ENCODE measurements around the gene RHBDF1.

RHBDF1 gene

GRCh38 chr16:92431-93339, 20.3 kb upstream of the RHBDF1 start:
- no peak for DNase-seq (ENCODE audit: low read depth in 3 of 3)

- no peak for DNase-seq (ENCODE audit: low read depth in 3 of 3)
Measured at GRCh38 chr16:91484-91883, 19.1 kb upstream of the RHBDF1 start.

GRCh38 chr16:89391-90302, 17.2 kb upstream of the RHBDF1 start:
- no peak for DNase-seq (ENCODE audit: low read depth in 3 of 3)

- DNase-seq (ENCODE audit: low read depth in 3 of 3), result no peak
Measured at GRCh38 chr16:88613-89012, 16.2 kb upstream of the RHBDF1 start.

- DNase-seq (ENCODE audit: low read depth in 3 of 3), result no peak
Measured at GRCh38 chr16:86483-86952, 14.1 kb upstream of the RHBDF1 start.

GRCh38 chr16:85865-86264, 13.4 kb upstream of the RHBDF1 start:
- no peak for DNase-seq (ENCODE audit: low read depth in 3 of 3)

- no peak for DNase-seq (ENCODE audit: low read depth in 3 of 3)
Measured at GRCh38 chr16:85407-85782, 13.0 kb upstream of the RHBDF1 start.

GRCh38 chr16:84718-85406, 12.4 kb upstream of the RHBDF1 start:
- DNase-seq (ENCODE audit: low read depth in 3 of 3), result peak in 2 of 3 experiments; percentile 29 to 35

- DNase-seq (ENCODE audit: low read depth in 3 of 3), result no peak
Measured at GRCh38 chr16:83781-84615, 11.6 kb upstream of the RHBDF1 start.

GRCh38 chr16:83060-83603, 10.7 kb upstream of the RHBDF1 start:
- no peak for DNase-seq (ENCODE audit: low read depth in 3 of 3)

- no peak for DNase-seq (ENCODE audit: low read depth in 3 of 3)
Measured at GRCh38 chr16:79151-80054, 7.0 kb upstream of the RHBDF1 start.

- peak in 1 of 3 experiments; percentile 26 for DNase-seq (ENCODE audit: low read depth in 3 of 3)
Measured at GRCh38 chr16:78444-79150, 6.2 kb upstream of the RHBDF1 start.

GRCh38 chr16:77807-78443, 5.5 kb upstream of the RHBDF1 start, which contains the start of gene MPG:
TSS of gene MPG (plus strand) at chr16:78225. CDS start at chr16:78310, 85 bp downstream.
- peak; percentile 69 to 77 (median 74) for DNase-seq (ENCODE audit: low read depth in 3 of 3)

GRCh38 chr16:77273-77806, 4.9 kb upstream of the RHBDF1 start:
- DNase-seq (ENCODE audit: low read depth in 3 of 3), result peak in 1 of 3 experiments; percentile 22

GRCh38 chr16:76535-77272, 4.3 kb upstream of the RHBDF1 start:
- no peak for DNase-seq (ENCODE audit: low read depth in 3 of 3)

- DNase-seq (ENCODE audit: low read depth in 3 of 3), result no peak
Measured at GRCh38 chr16:75580-76501, 3.4 kb upstream of the RHBDF1 start.

Measured in stimulated activated CD4-positive, alpha-beta T cell treated with anti-CD3 and anti-CD28 coated beads, TNF-alpha, amount 100 ng/mL, for 4 hours (primary cell).